Mesendoderm (in vitro differentiated cells): ENCODE data around the gene VGLL3.

Experiments used
- DNase-seq: peaks from one replicate; pipeline ENCODE4 v3.0.0; 2013
- H2AK5ac ChIP-seq: 2 replicates; pipeline ENCODE4 v1.6.1; 2013; ENCODE audit warnings: low read length, inconsistent platforms
- H2BK120ac ChIP-seq: 2 replicates; pipeline ENCODE4 v1.6.1; 2013; ENCODE audit warnings: low read depth, mild to moderate bottlenecking, low read length, moderate library complexity, mixed read lengths
- H2BK15ac ChIP-seq: replicated peaks from 2 replicates; pipeline ENCODE4 v1.6.1; 2013; ENCODE audit warnings: low read depth, mild to moderate bottlenecking, moderate library complexity
- H2BK5ac ChIP-seq: 2 replicates; pipeline ENCODE4 v1.6.1; 2013; ENCODE audit warnings: low read length, inconsistent platforms
- H3K18ac ChIP-seq: 2 replicates; pipeline ENCODE4 v1.6.1; 2013; ENCODE audit warnings: mild to moderate bottlenecking, low read length, mixed read lengths
- H3K23ac ChIP-seq: one replicate; pipeline ENCODE4 v1.6.1; 2013; ENCODE audit warnings: low read length
- H3K27ac ChIP-seq: 2 replicates; pipeline ENCODE4 v1.5.1; 2013; ENCODE audit warnings: low read depth, mild to moderate bottlenecking, inconsistent platforms, low read length, moderate library complexity
- H3K27me3 ChIP-seq: 2 replicates; pipeline ENCODE4 v1.6.1; 2013; ENCODE audit warnings: low read length, control low read depth, mild to moderate bottlenecking, inconsistent platforms; ENCODE audit not compliant: insufficient read depth, poor library complexity
- H3K36me3 ChIP-seq: 2 replicates; pipeline ENCODE4 v1.6.1; 2013; ENCODE audit warnings: low read length, inconsistent platforms; ENCODE audit not compliant: control insufficient read depth, insufficient read depth
- H3K4ac ChIP-seq: one replicate; pipeline ENCODE4 v1.6.1; 2013; ENCODE audit warnings: low read depth, mild to moderate bottlenecking, low read length, moderate library complexity
- H3K4me1 ChIP-seq: 2 replicates; pipeline ENCODE4 v1.6.1; 2013; ENCODE audit warnings: low read depth, low read length, inconsistent platforms; ENCODE audit not compliant: control insufficient read depth
- H3K4me2 ChIP-seq: 2 replicates; pipeline ENCODE4 v1.6.1; 2013; ENCODE audit warnings: low read length
- H3K4me3 ChIP-seq: 2 replicates; pipeline ENCODE4 v1.5.1; 2013; ENCODE audit warnings: mild to moderate bottlenecking, low read length
- H3K56ac ChIP-seq: one replicate; pipeline ENCODE4 v1.6.1; 2013; ENCODE audit warnings: low read length
- H3K79me1 ChIP-seq: 2 replicates; pipeline ENCODE4 v1.6.1; 2013; ENCODE audit warnings: low read length, inconsistent platforms
- H3K79me2 ChIP-seq: 2 replicates; pipeline ENCODE4 v1.6.1; 2013; ENCODE audit warnings: mild to moderate bottlenecking, low read length; ENCODE audit not compliant: control insufficient read depth, insufficient read depth
- H3K9ac ChIP-seq: 2 replicates; pipeline ENCODE4 v1.6.1; 2013; ENCODE audit warnings: low read length, inconsistent platforms
- H4K5ac ChIP-seq: one replicate; pipeline ENCODE4 v1.6.1; 2013; ENCODE audit warnings: low read length
- H4K8ac ChIP-seq: one replicate; pipeline ENCODE4 v1.6.1; 2013; ENCODE audit warnings: low read depth, mild to moderate bottlenecking, control low read depth, low read length, moderate library complexity
- WGBS: extraction: QIAGEN DNeasy Blood & Tissue Kit; methylation state at CpG from one replicate; pipeline ENCODE4 v1.1.7; 2013; ENCODE audit warnings: low lambda C conversion rate, missing lambda C conversion rate; ENCODE audit not compliant: insufficient coverage; ENCODE audit errors: extremely low coverage; 5-methylcytosine and 5-hydroxymethylcytosine counted together

VGLL3 gene

GRCh38 chr3:86993704-86994103 is 2.8 kb upstream of the VGLL3 start:
- Histone ChIP-seq H3K27me3 (no peaks in the 10 kb centered on the region), H3K4ac (no peak overlapping the region), H3K18ac (no peak overlapping the region), H3K4me1 (peaks cover 5% of the 10 kb centered on the region), H3K4me3 (no peak overlapping the region), H4K8ac (no peak overlapping the region), H3K9ac (no peak overlapping the region), H3K23ac (no peak overlapping the region), H2AK5ac (no peak overlapping the region), H3K56ac (no peak overlapping the region), H3K79me2 (no peaks in the 10 kb centered on the region), H3K4me2 (no peak overlapping the region), H2BK5ac (no peak overlapping the region), H3K27ac (no peak overlapping the region), H2BK15ac (no peak overlapping the region), H3K36me3 (no peaks in the 10 kb centered on the region), H2BK120ac (no peak overlapping the region), H4K5ac (no peak overlapping the region), H3K79me1 (no peaks in the 10 kb centered on the region)
- no CpG with 5 or more reads among the region's 7 CpGs for whole genome bisulfite sequencing
- DNase-seq = peak; percentile 27

- Histone ChIP-seq H4K5ac (no peak overlapping the region), H2AK5ac (no peak overlapping the region), H3K4me3 (no peak overlapping the region), H3K4me2 (no peak overlapping the region), H3K27me3 (no peaks in the 10 kb centered on the region), H3K4me1 (peaks cover 5% of the 10 kb centered on the region), H2BK5ac (no peak overlapping the region), H3K27ac (no peak overlapping the region), H3K36me3 (no peaks in the 10 kb centered on the region), H3K79me2 (no peaks in the 10 kb centered on the region), H2BK15ac (no peak overlapping the region), H3K56ac (no peak overlapping the region), H3K4ac (no peak overlapping the region), H2BK120ac (peak overlapping the region; percentile 12), H3K18ac (peak overlapping the region; percentile 60), H3K9ac (no peak overlapping the region), H3K23ac (no peak overlapping the region), H3K79me1 (no peaks in the 10 kb centered on the region), H4K8ac (no peak overlapping the region)
- WGBS = no CpG with 5 or more reads among the region's 8 CpGs
- no peak for DNase-seq
Observed at GRCh38 chr3:86991840-86992435, 989 bp upstream of the VGLL3 start.

- H3K4me2 ChIP-seq = peak overlapping the region; percentile 43
- no peak overlapping the region for H4K8ac ChIP-seq
- H3K4me3 ChIP-seq = no peak overlapping the region
- no peak overlapping the region for H2AK5ac ChIP-seq
- H3K79me2 ChIP-seq = no peaks in the 10 kb centered on the region
- WGBS = no CpG with 5 or more reads among the region's 7 CpGs
- no peak for DNase-seq
- H3K36me3 ChIP-seq = no peaks in the 10 kb centered on the region
- H3K23ac ChIP-seq = no peak overlapping the region
- no peak overlapping the region for H2BK5ac ChIP-seq
- no peak overlapping the region for H4K5ac ChIP-seq
- H3K4ac ChIP-seq = no peak overlapping the region
- H3K56ac ChIP-seq = peak overlapping the region; percentile 78
- peaks cover 5% of the 10 kb centered on the region for H3K4me1 ChIP-seq
- H3K27ac ChIP-seq = peak overlapping the region; percentile 67
- peak overlapping the region; percentile 14 for H3K9ac ChIP-seq
- no peak overlapping the region for H2BK120ac ChIP-seq
- no peaks in the 10 kb centered on the region for H3K27me3 ChIP-seq
- H3K18ac ChIP-seq = no peak overlapping the region
- H2BK15ac ChIP-seq = no peak overlapping the region
- no peaks in the 10 kb centered on the region for H3K79me1 ChIP-seq
Observed at GRCh38 chr3:86991482-86991815, 500 bp upstream of the VGLL3 start.

GRCh38 chr3:86990012-86990733 is 776 bp downstream of the VGLL3 start:
- Histone ChIP-seq H4K8ac (no peak overlapping the region), H3K4ac (no peak overlapping the region), H2BK5ac (no peak overlapping the region), H3K18ac (peak overlapping the region; percentile 21), H2BK15ac (no peak overlapping the region), H3K27me3 (no peaks in the 10 kb centered on the region), H3K4me3 (peak overlapping the region; percentile 37), H3K36me3 (no peaks in the 10 kb centered on the region), H3K27ac (peak overlapping the region; percentile 60), H3K9ac (peak overlapping the region; percentile 62), H3K79me1 (no peaks in the 10 kb centered on the region), H3K56ac (peak overlapping the region; percentile 78), H3K23ac (no peak overlapping the region), H3K4me2 (peak overlapping the region; percentile 48), H4K5ac (no peak overlapping the region), H2AK5ac (no peak overlapping the region), H3K4me1 (peaks cover 3% of the 10 kb centered on the region), H3K79me2 (no peaks in the 10 kb centered on the region), H2BK120ac (peak overlapping the region; percentile 51)
- WGBS = no CpG with 5 or more reads among the region's 29 CpGs
- DNase-seq = peak; percentile 76

- H4K5ac ChIP-seq = no peak overlapping the region
- H3K4ac ChIP-seq = no peak overlapping the region
- H2AK5ac ChIP-seq = no peak overlapping the region
- H3K23ac ChIP-seq = no peak overlapping the region
- H3K4me1 ChIP-seq = peaks cover 3% of the 10 kb centered on the region
- no peak overlapping the region for H3K18ac ChIP-seq
- H4K8ac ChIP-seq = no peak overlapping the region
- H3K27ac ChIP-seq = no peak overlapping the region
- H2BK15ac ChIP-seq = no peak overlapping the region
- H3K56ac ChIP-seq = no peak overlapping the region
- no peak overlapping the region for H3K9ac ChIP-seq
- H3K27me3 ChIP-seq = no peaks in the 10 kb centered on the region
- peak overlapping the region; percentile 5 for H3K4me2 ChIP-seq
- H3K36me3 ChIP-seq = no peaks in the 10 kb centered on the region
- no CpG with 5 or more reads among the region's 7 CpGs for WGBS
- H3K79me2 ChIP-seq = no peaks in the 10 kb centered on the region
- no peaks in the 10 kb centered on the region for H3K79me1 ChIP-seq
- DNase-seq = no peak
- peak overlapping the region; percentile 51 for H2BK120ac ChIP-seq
- H3K4me3 ChIP-seq = no peak overlapping the region
- H2BK5ac ChIP-seq = no peak overlapping the region
Observed at GRCh38 chr3:86989611-86990010, 1.3 kb downstream of the VGLL3 start.
